NCI-H1417 (cell line): ENCODE results near the gene ZNF26.
"Not testable (repeated sequence)": the region's sequence is repeated elsewhere in the genome, so short reads cannot be mapped to it uniquely, and the experiment has no call there.

Source experiments
- DNase-seq, 3 experiments: peaks; one replicate each; lab custom pipeline; 2025; lab: John Stamatoyannopoulos, UW

Gene ZNF26, protein sequence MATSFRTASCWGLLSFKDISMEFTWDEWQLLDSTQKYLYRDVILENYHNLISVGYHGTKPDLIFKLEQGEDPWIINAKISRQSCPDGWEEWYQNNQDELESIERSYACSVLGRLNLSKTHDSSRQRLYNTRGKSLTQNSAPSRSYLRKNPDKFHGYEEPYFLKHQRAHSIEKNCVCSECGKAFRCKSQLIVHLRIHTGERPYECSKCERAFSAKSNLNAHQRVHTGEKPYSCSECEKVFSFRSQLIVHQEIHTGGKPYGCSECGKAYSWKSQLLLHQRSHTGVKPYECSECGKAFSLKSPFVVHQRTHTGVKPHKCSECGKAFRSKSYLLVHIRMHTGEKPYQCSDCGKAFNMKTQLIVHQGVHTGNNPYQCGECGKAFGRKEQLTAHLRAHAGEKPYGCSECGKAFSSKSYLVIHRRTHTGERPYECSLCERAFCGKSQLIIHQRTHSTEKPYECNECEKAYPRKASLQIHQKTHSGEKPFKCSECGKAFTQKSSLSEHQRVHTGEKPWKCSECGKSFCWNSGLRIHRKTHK

DNA sequence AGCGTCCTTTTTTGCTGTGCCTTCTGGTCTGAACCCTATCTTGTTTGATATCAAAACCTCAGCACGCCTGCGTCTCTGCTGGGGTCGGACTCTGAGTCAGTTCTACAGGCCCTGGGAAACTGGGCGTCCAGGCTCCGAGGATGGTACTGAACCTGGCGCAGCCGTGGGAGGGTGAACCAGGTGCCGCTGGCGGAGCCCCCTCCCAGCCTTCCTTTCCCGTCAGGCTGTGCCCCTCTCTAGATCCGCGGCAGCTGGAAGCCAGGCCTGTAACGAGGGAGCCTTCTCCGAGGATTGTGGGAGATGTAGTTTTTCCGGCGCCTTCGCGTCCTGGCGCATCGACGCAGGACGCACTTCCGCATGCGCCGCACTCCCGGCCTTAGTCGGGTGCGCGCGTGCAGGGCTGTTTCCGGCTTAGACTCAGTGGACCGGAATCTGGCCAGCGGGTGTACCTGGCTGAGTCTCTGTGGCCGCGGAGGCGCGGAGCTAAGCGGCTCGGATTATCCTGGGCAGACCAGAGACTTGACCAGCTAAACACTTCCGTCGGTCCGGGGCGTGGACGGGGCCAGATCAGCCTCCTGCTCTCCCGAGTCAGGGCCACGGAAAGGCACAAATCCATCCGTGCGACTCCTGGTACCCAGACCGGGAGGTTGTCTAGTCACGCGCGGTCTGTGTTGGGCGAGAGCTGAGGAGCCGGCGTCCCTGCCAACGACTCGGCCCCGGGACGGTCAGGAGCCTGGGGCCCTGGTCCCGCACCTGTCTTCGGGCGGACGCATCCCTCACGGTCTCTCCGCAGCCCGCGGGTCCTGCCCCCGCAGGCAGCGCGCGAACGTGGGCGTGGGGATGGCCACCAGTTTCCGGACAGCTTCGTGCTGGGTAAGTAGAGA is at the start of gene ZNF26:
Gene ZNF26 (plus strand): TSS at position 367 of the 884 bp plus-strand sequence. CDS start 474 bp downstream, at position 841.
- DNase-seq: peak; percentile 94 to 98 (median 97)

GRCh38 chr12:132936921-132937320 is 49.2 kb upstream of the ZNF26 start:
- DNase-seq: not testable (repeated sequence)

GRCh38 chr12:132937476-132937875 is 48.7 kb upstream of the ZNF26 start:
- DNase-seq: no peak

DNA sequence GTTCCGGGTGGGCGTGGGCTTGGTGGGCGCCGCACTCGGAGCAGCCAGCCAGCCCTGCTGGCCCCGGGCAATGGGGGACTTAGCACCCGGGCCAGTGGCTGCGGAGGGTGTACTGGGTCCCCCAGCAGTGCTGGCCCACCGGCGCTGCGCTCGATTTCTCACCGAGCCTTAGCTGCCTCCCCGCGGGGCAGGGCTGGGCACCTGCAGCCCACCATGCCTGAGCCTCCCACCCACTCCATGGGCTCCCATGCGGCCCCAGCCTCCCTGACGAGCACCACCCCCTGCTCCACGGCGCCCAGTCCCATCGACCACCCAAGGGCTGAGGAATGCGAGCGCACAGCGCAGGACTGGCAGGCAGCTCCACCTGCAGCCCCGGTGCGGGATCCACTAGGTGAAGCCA is 47.4 kb upstream of the ZNF26 start:
- DNase-seq: not testable (repeated sequence)

DNA sequence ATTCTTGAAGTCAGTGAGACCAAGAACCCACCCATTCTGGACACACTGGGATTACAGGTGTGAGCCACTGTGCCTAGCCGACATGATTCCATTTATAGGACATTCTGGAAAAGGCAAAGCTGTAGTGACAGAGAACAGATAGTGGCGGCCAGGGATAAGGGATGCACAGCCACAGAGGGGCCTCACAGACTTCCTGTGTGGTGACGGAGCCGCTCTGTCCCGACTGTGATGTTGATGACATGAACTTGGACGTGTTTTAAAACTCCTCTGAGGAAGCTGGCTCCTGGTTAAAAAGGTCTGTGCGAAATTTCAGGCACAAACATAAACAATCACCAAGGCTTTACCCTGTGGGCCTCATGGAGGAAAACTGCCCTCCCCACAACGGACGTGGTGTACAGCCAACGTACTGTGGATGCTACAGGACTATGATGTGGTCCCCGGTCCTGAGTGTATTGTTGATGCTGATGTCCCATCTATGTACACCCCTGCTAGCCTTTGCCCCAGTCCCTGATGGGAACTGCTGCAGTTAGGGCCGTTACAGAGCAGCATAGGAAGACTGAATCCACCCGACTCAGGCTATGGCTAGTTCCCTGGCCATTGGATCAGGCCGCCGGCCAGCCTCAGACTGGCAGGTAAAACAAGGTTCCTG is 46.0 kb upstream of the ZNF26 start:
- no peak for DNase-seq

DNA sequence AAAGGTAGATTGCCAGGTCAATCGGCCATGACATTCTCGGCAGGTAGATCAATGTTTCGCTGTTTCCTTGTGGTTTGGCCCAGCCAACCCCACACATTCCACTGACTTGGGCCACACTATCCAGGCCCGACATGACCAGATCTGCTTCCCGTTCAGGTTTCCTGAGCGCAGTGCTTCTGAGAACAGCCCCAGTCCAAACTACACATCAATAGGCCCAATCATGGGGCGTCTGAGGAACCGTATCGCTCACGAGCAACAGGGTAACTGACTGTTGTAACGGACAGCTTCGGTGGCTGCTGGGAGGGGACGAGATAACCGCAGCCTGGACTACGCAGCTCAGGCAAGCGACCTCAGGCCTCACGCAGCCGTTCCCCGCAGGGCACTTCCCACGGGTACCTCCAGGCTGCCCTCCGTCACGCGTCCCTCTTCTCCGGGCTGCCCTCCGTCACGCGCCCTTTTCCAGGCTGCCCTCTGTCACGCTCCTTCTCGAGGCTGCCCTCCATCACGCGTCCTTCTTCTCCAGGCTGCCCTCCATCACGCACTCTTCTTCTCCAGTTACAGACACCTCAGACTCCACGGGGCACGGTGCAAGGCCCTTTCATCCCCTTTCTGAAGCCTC is 44.7 kb upstream of the ZNF26 start:
- no peak for DNase-seq

DNA sequence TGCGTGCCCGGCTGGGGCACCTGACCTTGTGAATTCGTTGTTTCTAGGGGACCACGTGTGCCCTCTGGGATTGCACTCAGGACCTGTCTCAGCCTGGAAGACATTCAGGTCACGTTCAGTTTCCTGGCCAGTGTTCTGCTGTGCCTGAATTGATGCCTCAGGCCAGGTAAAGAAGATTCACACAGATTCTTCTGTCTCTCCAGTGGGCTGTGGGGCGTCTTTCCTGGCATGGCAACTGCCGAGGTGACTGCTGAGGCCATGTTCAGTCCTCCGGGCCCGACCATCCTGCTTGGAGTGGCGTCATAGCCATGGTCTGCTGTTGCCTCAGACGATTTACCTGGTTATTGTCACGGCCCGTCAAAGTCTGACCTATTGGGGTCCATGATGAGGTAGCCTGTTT is 43.6 kb upstream of the ZNF26 start:
- DNase-seq: no peak

DNA sequence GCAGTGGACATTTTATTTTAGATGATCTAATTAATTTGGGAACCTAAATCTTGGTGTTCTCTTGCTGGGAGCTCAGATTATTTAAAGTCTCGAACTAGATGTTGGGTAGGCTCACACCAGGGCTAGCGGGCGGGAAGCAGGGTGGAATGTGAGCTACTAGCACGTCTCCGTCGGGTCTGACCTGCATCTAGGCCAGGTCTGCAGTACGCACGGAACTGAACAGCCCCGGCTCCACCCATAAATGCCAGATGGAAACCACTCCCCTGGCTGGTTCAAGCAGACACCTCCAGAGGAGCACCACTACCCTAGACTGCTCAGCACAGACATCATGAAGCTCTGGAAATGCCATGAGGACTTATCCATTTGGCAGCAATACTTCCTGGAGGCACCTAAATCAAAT is 40.4 kb upstream of the ZNF26 start:
- no peak for DNase-seq

DNA sequence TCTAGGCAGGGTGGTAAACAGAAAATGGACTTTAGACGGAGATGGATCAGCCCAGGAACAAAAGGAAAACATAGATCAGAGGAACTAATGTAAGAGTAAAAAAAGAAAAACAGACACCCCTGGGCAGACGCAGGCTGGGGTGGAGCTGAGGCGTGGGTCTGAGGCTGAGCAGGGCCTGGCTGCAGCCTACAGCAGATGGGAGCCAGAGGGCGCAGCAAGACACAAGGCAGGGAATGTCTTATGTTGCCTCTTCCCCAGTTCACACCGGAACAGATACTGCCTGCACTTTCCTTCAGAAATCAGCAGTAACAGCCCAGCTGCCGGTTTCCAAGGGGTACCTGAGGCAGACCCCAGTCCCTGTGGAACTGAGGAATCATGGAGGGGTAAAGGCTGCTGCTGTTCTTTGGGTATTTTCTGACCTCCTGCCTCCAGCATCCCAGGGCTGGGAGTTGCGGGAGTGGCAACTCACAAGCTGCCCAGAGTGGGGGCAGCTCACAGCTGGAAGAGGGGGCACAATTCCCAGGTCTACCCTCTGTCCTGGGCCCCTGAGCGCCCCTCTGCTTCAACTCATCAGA is 39.8 kb upstream of the ZNF26 start:
- DNase-seq: no peak

DNA sequence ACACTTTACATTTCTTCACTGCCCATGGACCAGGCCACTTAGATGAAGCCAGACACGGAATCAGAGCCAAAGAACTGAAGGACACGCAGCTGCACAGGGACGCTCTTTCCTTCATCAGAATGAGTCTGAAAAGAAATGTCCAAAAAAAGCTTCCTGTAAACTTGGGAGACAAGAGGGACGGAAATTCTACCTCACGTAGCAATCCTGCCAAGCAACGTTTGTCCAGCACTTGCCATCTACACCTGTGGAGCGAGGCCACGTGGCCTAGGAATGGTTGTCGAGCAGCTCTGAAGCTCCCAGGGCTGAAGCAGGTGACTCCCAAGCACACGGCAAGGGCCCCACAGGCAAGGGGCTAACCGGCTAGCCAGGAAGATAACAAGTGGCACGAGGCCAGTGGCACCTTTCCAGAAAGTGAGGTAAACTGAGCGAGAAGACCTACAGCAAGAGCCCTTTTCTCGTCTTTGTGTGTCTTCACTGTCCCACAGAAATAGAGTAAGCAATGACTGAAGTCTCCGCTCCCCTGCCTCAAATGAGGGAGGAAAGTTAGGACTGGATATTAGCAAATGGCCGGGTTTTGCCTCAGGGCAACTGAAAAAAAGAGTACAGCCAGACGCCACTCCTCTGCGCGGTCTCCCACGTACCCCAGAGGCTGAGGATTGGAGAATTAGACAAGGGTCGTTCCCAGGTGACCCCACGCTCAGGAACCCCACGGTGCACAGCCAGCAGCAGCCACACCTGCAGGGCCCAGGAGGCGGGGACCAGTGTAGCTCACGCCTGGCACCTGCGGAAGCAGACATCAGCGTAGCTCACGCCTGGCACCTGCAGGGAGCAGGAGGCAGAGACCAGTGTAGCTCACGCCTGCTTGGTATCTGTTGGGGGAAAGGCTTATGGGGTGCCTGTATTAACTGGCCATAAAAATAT is 37.8 kb upstream of the ZNF26 start:
- no peak for DNase-seq

- no peak for DNase-seq
Observed at GRCh38 chr12:132949936-132950837, 36.0 kb upstream of the ZNF26 start.

DNA sequence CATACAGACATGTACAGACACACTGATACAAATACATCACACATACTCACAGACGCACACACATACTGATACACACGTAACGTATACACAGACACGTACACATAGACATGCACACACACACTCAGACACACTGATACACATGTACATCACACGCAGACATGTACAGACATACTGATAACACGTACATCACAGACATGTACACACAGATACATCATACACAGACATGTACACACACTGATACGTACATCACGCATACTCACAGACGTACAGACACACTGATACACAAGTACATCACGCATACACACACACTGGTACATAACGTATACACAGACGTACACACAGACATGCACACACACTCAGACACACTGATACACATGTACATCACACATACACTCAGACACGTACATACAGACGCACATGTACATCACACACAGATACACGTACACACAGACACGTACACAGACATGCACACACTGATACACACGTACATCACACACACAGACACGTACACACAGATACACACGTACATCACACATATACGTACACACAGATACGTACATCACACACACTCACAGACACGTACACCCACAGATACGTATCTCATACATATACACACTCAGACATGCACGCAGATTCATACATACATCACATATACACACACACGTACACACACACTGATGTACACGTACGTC is 35.2 kb upstream of the ZNF26 start:
- no peak for DNase-seq

- no peak for DNase-seq
Observed at GRCh38 chr12:132951649-132952048, 34.5 kb upstream of the ZNF26 start.

GRCh38 chr12:132952371-132953162 is 33.6 kb upstream of the ZNF26 start:
- no peak for DNase-seq

DNA sequence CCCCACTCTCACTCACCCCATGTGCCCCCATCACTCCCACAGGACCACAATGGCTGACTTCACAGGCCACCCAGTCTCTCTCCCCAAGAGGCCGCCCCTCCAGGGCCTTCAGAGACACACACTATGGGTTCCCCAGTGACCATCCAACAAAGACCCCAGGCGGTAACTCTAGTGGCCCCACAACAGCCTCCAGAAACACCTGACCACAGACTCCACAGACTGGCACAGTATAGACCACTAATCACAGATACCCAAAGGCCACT is 33.1 kb upstream of the ZNF26 start:
- DNase-seq: no peak

- no peak for DNase-seq
Observed at GRCh38 chr12:132953771-132954170, 32.4 kb upstream of the ZNF26 start.

- DNase-seq: no peak
Observed at GRCh38 chr12:132954471-132955048, 31.6 kb upstream of the ZNF26 start.
